Chondrocyte (in vitro differentiated cells): Measurements from ENCODE around the gene SMARCB1. TPM values are rescaled to one million over a fixed set of nuclear protein-coding genes. Genes with fewer than 3 reads are reported as not detected.

Experiments used
- DNase-seq: peaks from one replicate; pipeline ENCODE4 v3.0.0; 2021; ENCODE audit warnings: mixed read lengths, low spot score
- H3K27ac Mint-ChIP-seq: one replicate; pipeline ENCODE4 v1.8.0; 2021; ENCODE audit warnings: mild to moderate bottlenecking, moderate library complexity, mixed read lengths; ENCODE audit not compliant: unreplicated experiment
- H3K27me3 Mint-ChIP-seq: 2 replicates; pipeline ENCODE4 v1.8.0; 2021; ENCODE audit warnings: low read depth, mixed read lengths
- H3K36me3 Mint-ChIP-seq: 2 replicates; pipeline ENCODE4 v1.8.0; 2021; ENCODE audit warnings: low read depth, mixed read lengths
- H3K4me1 Mint-ChIP-seq: 2 replicates; pipeline ENCODE4 v1.8.0; 2021; ENCODE audit warnings: low read depth, mild to moderate bottlenecking, mixed read lengths
- H3K4me3 Mint-ChIP-seq: one replicate; pipeline ENCODE4 v1.8.0; 2021; ENCODE audit warnings: mild to moderate bottlenecking, moderate library complexity, mixed read lengths; ENCODE audit not compliant: unreplicated experiment
- H3K9me3 Mint-ChIP-seq: 2 replicates; pipeline ENCODE4 v1.8.0; 2021; ENCODE audit warnings: low read depth, mixed read lengths
- total RNA-seq: library from RNA; stranded (reverse); gene quantifications from 3 replicates; pipeline ENCODE4 v1.2.1, GENCODE V29; 2021
- TF ChIP-seq, protein P1 (sequence below): fragments of 200-600 bp; sonication (generic); IDR thresholded peaks from 2 replicates; pipeline ENCODE4 v1.5.0; 2021; ENCODE audit warnings: antibody characterized with exemption, mild to moderate bottlenecking, moderate library complexity

Gene SMARCB1
- total RNA-seq, 1 donor from 2014 or later: 102 TPM

- Mint-ChIP-seq H3K4me1 (peaks cover 17% of the 10 kb centered on the region), H3K36me3 (no peaks in the 10 kb centered on the region), H3K27ac (no peak within 1 kb of the TSS), H3K27me3 (no peaks in the 10 kb centered on the region), H3K9me3 (no peaks in the 10 kb centered on the region), H3K4me3 (no peak within 1 kb of the TSS)
- no peak for DNase-seq
- TF ChIP-seq, protein P1, sequence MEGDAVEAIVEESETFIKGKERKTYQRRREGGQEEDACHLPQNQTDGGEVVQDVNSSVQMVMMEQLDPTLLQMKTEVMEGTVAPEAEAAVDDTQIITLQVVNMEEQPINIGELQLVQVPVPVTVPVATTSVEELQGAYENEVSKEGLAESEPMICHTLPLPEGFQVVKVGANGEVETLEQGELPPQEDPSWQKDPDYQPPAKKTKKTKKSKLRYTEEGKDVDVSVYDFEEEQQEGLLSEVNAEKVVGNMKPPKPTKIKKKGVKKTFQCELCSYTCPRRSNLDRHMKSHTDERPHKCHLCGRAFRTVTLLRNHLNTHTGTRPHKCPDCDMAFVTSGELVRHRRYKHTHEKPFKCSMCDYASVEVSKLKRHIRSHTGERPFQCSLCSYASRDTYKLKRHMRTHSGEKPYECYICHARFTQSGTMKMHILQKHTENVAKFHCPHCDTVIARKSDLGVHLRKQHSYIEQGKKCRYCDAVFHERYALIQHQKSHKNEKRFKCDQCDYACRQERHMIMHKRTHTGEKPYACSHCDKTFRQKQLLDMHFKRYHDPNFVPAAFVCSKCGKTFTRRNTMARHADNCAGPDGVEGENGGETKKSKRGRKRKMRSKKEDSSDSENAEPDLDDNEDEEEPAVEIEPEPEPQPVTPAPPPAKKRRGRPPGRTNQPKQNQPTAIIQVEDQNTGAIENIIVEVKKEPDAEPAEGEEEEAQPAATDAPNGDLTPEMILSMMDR: no peak
Measured at GRCh38 chr22:23754220-23754919, 32.4 kb upstream of the SMARCB1 start, which contains the start of gene VPREB3. TSS of gene VPREB3 (minus strand) at chr22:23754425. CDS start at chr22:23754363, 62 bp downstream.

DNA sequence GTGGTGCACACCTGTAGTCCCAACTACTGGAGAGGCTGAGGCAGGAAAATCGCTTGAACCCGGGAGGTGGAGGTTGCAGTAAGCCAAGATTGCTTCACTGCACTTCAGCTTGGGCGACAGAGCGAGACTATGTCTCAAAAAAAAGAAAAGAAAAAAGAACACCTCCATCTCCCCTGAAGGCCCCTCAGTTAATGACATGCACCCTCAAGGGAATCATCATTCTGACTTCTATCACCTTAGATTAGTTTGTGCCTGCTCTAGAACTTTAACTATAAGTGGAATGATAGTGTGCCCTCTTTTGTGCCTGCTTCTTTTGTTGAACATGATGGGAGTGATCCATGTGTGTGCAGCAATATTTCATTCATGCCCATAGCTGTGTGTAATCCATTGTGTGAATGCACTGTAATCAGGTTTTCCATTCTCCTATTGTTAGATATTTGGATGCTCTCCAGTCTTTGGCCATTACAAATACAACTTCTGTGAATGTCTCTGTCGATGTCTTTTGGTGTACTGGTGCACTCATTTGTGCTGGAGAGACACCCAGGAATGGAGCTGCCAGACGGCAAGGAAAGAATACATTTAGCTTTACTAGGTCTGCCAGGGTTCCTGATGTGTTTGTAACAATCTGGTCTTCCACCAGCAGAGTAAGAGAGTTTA is 31.7 kb upstream of the SMARCB1 start:
- H3K36me3 Mint-ChIP-seq: no peaks in the 10 kb centered on the region
- H3K27ac Mint-ChIP-seq: no peak overlapping the region
- peaks cover 10% of the 10 kb centered on the region for H3K4me1 Mint-ChIP-seq
- H3K4me3 Mint-ChIP-seq: no peak overlapping the region
- H3K27me3 Mint-ChIP-seq: no peaks in the 10 kb centered on the region
- TF ChIP-seq, protein P1: no peak
- no peak for DNase-seq
- H3K9me3 Mint-ChIP-seq: no peaks in the 10 kb centered on the region

GRCh38 chr22:23755711-23756110 is 31.1 kb upstream of the SMARCB1 start:
- no peak overlapping the region for H3K4me3 Mint-ChIP-seq
- H3K4me1 Mint-ChIP-seq: peaks cover 5% of the 10 kb centered on the region
- H3K27me3 Mint-ChIP-seq: no peaks in the 10 kb centered on the region
- TF ChIP-seq, protein P1: no peak
- no peaks in the 10 kb centered on the region for H3K36me3 Mint-ChIP-seq
- H3K9me3 Mint-ChIP-seq: no peaks in the 10 kb centered on the region
- H3K27ac Mint-ChIP-seq: no peak overlapping the region
- no peak for DNase-seq

DNA sequence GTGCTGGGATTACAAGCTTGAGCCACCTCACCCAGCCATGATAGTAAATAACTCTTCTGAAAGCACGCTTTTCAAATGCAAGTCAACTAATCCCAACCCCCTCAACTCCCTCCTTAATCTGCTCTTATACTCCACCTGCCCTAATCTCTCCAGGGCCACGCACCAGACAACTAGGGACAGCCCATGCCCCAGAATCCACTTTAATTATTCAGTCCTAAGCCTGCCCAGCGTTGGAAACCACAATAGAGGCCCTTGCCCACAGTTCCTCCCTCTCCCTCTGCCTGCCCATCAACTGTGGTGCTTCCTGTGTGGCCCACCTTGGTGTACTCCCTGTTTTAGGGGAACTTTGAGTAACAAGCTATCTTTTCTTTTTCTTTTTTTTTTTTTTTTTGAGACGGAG is 29.9 kb upstream of the SMARCB1 start:
- H3K4me1 Mint-ChIP-seq: no peaks in the 10 kb centered on the region
- H3K4me3 Mint-ChIP-seq: no peak overlapping the region
- no peaks in the 10 kb centered on the region for H3K36me3 Mint-ChIP-seq
- no peak overlapping the region for H3K27ac Mint-ChIP-seq
- no peak for DNase-seq
- TF ChIP-seq, protein P1: no peak
- H3K27me3 Mint-ChIP-seq: no peaks in the 10 kb centered on the region
- H3K9me3 Mint-ChIP-seq: no peaks in the 10 kb centered on the region

DNA sequence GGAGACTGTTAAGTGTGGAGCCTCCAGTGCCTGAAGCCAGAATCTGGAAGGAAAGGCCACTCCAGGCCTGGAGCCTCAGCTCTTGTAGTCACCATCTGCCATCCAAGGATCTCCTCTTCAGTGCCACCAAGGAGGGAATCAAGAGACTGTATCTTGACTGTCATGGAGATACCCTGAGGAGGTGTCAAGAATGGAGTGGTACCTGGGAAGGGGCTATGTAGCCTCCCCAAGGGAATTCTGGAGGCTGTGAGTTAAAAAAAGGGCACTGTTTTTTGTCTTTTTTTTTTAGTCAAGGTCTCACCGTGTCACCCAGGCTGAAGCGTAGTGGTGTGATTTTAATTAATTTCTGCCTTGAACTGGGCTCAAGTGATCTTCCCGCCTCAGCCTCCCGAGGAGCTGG is 27.2 kb upstream of the SMARCB1 start:
- no peak overlapping the region for H3K4me3 Mint-ChIP-seq
- no peak for DNase-seq
- peaks cover 13% of the 10 kb centered on the region for H3K4me1 Mint-ChIP-seq
- H3K9me3 Mint-ChIP-seq: no peaks in the 10 kb centered on the region
- TF ChIP-seq, protein P1: no peak
- H3K27ac Mint-ChIP-seq: no peak overlapping the region
- no peaks in the 10 kb centered on the region for H3K36me3 Mint-ChIP-seq
- no peaks in the 10 kb centered on the region for H3K27me3 Mint-ChIP-seq
